ENCODE measurements around the gene PLSCR5. TPM values are rescaled to one million over a fixed set of nuclear protein-coding genes. Genes with fewer than 3 reads are reported as not detected.

PLSCR5 gene
- total RNA-seq, 1 experiment from 2014 or later = not detected

DNA sequence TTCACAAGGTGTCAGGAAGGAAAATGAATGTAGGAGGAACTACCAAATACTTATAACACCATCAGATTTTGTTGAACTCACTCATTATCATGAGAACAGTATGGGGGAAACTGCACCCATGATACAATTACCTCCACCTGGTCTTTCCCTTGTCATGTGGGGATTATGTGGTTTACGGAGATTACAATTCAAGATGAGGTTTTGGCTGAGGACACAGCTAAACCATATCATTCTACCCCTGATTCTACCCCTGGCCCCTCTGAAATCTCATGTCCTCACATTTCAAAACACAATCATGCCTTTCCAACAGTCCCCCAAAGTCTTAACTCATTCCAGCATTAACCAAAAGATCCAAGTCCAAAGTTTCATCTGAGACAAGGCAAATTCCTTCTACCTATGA is 43.7 kb downstream of the PLSCR5 start:
- H4K20me1 ChIP-seq (ENCODE audit: insufficient read depth) = no peaks in the 10 kb centered on the region
- no peaks in the 10 kb centered on the region for H3K27me3 ChIP-seq (ENCODE audit: insufficient read depth, low read depth)
- intact Hi-C loops (cut with micrococcal nuclease; ENCODE audit: unreplicated experiment) = no loop called here
- H3K4me2 ChIP-seq = 0 out of 2 replicates have a peak overlapping the region, but pooled peaks have one; percentile 4
- no peak for DNase-seq
- no peak overlapping the region for H3K4me3 ChIP-seq
- BruUV-seq (replicated peaks) = no TSS peak
- H3K9me3 ChIP-seq (ENCODE audit: insufficient read depth, low read depth) = no peaks in the 10 kb centered on the region
- ChIA-PET CTCF (interaction anchor here (0.6 kb wide), 1 partner anchor 543 kb away, joined by 4 read pairs; no protein-coding TSS in a partner anchor), POLR2A (ENCODE audit: unreplicated experiment) (no interaction called here)
- H3K27ac ChIP-seq = 0 out of 2 replicates have a peak overlapping the region, but pooled peaks have one; percentile 1
- no peak overlapping the region for H2AFZ ChIP-seq
- H3K9me2 ChIP-seq (ENCODE audit: insufficient read depth) = no peaks in the 10 kb centered on the region
- H3K4me1 ChIP-seq (replicated peaks; ENCODE audit: insufficient read depth) = no peaks in the 10 kb centered on the region; the same call in 1 of the 2 replicates
- no peaks in the 10 kb centered on the region for H3F3A ChIP-seq (ENCODE audit: insufficient read depth, low read depth)
- no peaks in the 10 kb centered on the region for H3K79me2 ChIP-seq (ENCODE audit: low read depth)
- H3K36me3 ChIP-seq (ENCODE audit: low read depth) = no peaks in the 10 kb centered on the region
- TF ChIP-seq, protein P1, sequence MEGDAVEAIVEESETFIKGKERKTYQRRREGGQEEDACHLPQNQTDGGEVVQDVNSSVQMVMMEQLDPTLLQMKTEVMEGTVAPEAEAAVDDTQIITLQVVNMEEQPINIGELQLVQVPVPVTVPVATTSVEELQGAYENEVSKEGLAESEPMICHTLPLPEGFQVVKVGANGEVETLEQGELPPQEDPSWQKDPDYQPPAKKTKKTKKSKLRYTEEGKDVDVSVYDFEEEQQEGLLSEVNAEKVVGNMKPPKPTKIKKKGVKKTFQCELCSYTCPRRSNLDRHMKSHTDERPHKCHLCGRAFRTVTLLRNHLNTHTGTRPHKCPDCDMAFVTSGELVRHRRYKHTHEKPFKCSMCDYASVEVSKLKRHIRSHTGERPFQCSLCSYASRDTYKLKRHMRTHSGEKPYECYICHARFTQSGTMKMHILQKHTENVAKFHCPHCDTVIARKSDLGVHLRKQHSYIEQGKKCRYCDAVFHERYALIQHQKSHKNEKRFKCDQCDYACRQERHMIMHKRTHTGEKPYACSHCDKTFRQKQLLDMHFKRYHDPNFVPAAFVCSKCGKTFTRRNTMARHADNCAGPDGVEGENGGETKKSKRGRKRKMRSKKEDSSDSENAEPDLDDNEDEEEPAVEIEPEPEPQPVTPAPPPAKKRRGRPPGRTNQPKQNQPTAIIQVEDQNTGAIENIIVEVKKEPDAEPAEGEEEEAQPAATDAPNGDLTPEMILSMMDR (conservative IDR thresholded peaks at IDR 0.05) = no peak

DNA sequence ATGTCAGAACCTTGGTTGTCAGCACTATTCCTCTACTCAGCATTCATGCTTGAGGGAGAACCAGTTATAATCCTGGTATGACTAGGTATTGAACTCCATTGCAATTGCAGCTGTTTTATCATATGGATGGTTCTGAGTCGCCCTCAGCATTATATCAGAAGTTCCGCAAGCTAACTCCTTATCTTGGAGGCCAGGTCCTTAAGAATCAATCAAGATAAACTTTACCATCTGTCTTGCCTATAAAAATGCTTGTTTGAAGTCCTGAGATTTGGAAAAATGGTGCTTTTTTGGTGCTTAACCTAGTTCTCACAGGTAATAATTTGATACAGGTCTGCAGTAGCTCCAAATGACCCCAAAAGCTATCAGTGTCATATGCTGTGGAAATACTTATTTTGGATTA is 44.5 kb downstream of the PLSCR5 start:
- H2AFZ ChIP-seq = no peak overlapping the region
- H3K4me3 ChIP-seq = no peak overlapping the region
- H3K27ac ChIP-seq = no peak overlapping the region
- H3K79me2 ChIP-seq (ENCODE audit: low read depth) = no peaks in the 10 kb centered on the region
- BruUV-seq (replicated peaks) = no TSS peak
- H4K20me1 ChIP-seq (ENCODE audit: insufficient read depth) = no peaks in the 10 kb centered on the region
- no peak for DNase-seq
- no peaks in the 10 kb centered on the region for H3K36me3 ChIP-seq (ENCODE audit: low read depth)
- H3K9me3 ChIP-seq (ENCODE audit: insufficient read depth, low read depth) = no peaks in the 10 kb centered on the region
- TF ChIP-seq, protein P1 (conservative IDR thresholded peaks at IDR 0.05) = no peak
- no peak for TF ChIP-seq EZH2 (IDR thresholded peaks at IDR 0.05; ENCODE audit: low read depth)
- intact Hi-C loops (cut with micrococcal nuclease; ENCODE audit: unreplicated experiment) = no loop called here
- CTCF ChIA-PET = no interaction called here
- POLR2A ChIA-PET (ENCODE audit: unreplicated experiment) = no interaction called here
- H3K27me3 ChIP-seq (ENCODE audit: insufficient read depth, low read depth) = no peaks in the 10 kb centered on the region
- no peaks in the 10 kb centered on the region for H3F3A ChIP-seq (ENCODE audit: insufficient read depth, low read depth)
- H3K9me2 ChIP-seq (ENCODE audit: insufficient read depth) = no peaks in the 10 kb centered on the region
- H3K4me2 ChIP-seq = no peak overlapping the region
- H3K4me1 ChIP-seq (replicated peaks; ENCODE audit: insufficient read depth) = no peaks in the 10 kb centered on the region; the same call in 1 of the 2 replicates

- ChIA-PET CTCF (no interaction called here), POLR2A (ENCODE audit: unreplicated experiment) (no interaction called here)
- no TSS peak for BruUV-seq (replicated peaks)
- no peak for DNase-seq
- no peak for TF ChIP-seq EZH2 (IDR thresholded peaks at IDR 0.05; ENCODE audit: low read depth)
- TF ChIP-seq, protein P1 (conservative IDR thresholded peaks at IDR 0.05) = no peak
- no peaks in the 10 kb centered on the region; the same call in 1 of the 2 replicates for H3K4me1 ChIP-seq (replicated peaks; ENCODE audit: insufficient read depth)
- H3K4me3 ChIP-seq = no peak overlapping the region
- H3K4me2 ChIP-seq = no peak overlapping the region
- H4K20me1 ChIP-seq (ENCODE audit: insufficient read depth) = no peaks in the 10 kb centered on the region
- H3K9me3 ChIP-seq (ENCODE audit: insufficient read depth, low read depth) = no peaks in the 10 kb centered on the region
- no peaks in the 10 kb centered on the region for H3F3A ChIP-seq (ENCODE audit: insufficient read depth, low read depth)
- H3K27me3 ChIP-seq (ENCODE audit: insufficient read depth, low read depth) = no peaks in the 10 kb centered on the region
- intact Hi-C loops (cut with micrococcal nuclease; ENCODE audit: unreplicated experiment) = no loop called here
- H3K36me3 ChIP-seq (ENCODE audit: low read depth) = no peaks in the 10 kb centered on the region
- H3K79me2 ChIP-seq (ENCODE audit: low read depth) = no peaks in the 10 kb centered on the region
- no peaks in the 10 kb centered on the region for H3K9me2 ChIP-seq (ENCODE audit: insufficient read depth)
- no peak overlapping the region for H2AFZ ChIP-seq
- H3K27ac ChIP-seq = no peak overlapping the region
Observed at GRCh38 chr3:146559388-146559787, 45.8 kb downstream of the PLSCR5 start.
